ENCODE data around the gene UBE2C.

UBE2C gene

GRCh38 chr20:45798935-45799642 is 13.4 kb upstream of the UBE2C start:
- peaks cover 11% of the 10 kb centered on the region for H3K36me3 ChIP-seq (ENCODE audit: control insufficient read depth, insufficient read depth, low read length)
- H3K23ac ChIP-seq (ENCODE audit: low read length), result no peak overlapping the region
- no peak overlapping the region for H3K56ac ChIP-seq (ENCODE audit: low read length)
- no peaks in the 10 kb centered on the region for H3K4me1 ChIP-seq (ENCODE audit: control insufficient read depth, low read depth, low read length)
- no peak overlapping the region for H2BK15ac ChIP-seq (replicated peaks; ENCODE audit: low read depth)
- no peak overlapping the region for H3K4me2 ChIP-seq (ENCODE audit: low read length)
- no peaks in the 10 kb centered on the region for H3K27me3 ChIP-seq (ENCODE audit: insufficient read depth, low read length, poor library complexity)
- H4K5ac ChIP-seq (ENCODE audit: low read length), result no peak overlapping the region
- peak; percentile 71 for DNase-seq
- H3K4me3 ChIP-seq (ENCODE audit: low read length), result no peak overlapping the region
- no peak overlapping the region for H3K27ac ChIP-seq (ENCODE audit: low read depth, low read length)
- no peak overlapping the region for H2BK120ac ChIP-seq (ENCODE audit: low read depth, low read length)
- H4K8ac ChIP-seq (ENCODE audit: low read depth, low read length), result no peak overlapping the region
- no peak overlapping the region for H2AK5ac ChIP-seq (ENCODE audit: low read length)
- H3K79me2 ChIP-seq (ENCODE audit: control insufficient read depth, insufficient read depth, low read length), result no peaks in the 10 kb centered on the region
- no peak overlapping the region for H3K18ac ChIP-seq (ENCODE audit: low read length)
- no peak overlapping the region for H3K9ac ChIP-seq (ENCODE audit: low read length)
- no CpG with 5 or more reads among the region's 4 CpGs for WGBS (ENCODE audit: extremely low coverage, insufficient coverage, low lambda C conversion rate)
- no peak overlapping the region for H2BK5ac ChIP-seq (ENCODE audit: low read length)
- no peaks in the 10 kb centered on the region for H3K79me1 ChIP-seq (ENCODE audit: low read length)
- no peak overlapping the region for H3K4ac ChIP-seq (ENCODE audit: low read depth, low read length)

- Histone ChIP-seq H3K27ac (ENCODE audit: low read depth, low read length) (no peak overlapping the region), H3K4ac (ENCODE audit: low read depth, low read length) (no peak overlapping the region), H3K36me3 (ENCODE audit: control insufficient read depth, insufficient read depth, low read length) (peaks cover 10% of the 10 kb centered on the region), H4K5ac (ENCODE audit: low read length) (no peak overlapping the region), H3K18ac (ENCODE audit: low read length) (no peak overlapping the region), H3K27me3 (ENCODE audit: insufficient read depth, low read length, poor library complexity) (no peaks in the 10 kb centered on the region), H3K79me1 (ENCODE audit: low read length) (no peaks in the 10 kb centered on the region), H3K79me2 (ENCODE audit: control insufficient read depth, insufficient read depth, low read length) (no peaks in the 10 kb centered on the region), H3K9ac (ENCODE audit: low read length) (no peak overlapping the region), H4K8ac (ENCODE audit: low read depth, low read length) (no peak overlapping the region), H3K23ac (ENCODE audit: low read length) (no peak overlapping the region), H2BK15ac (replicated peaks; ENCODE audit: low read depth) (no peak overlapping the region), H2AK5ac (ENCODE audit: low read length) (no peak overlapping the region), H2BK120ac (ENCODE audit: low read depth, low read length) (no peak overlapping the region), H3K4me1 (ENCODE audit: control insufficient read depth, low read depth, low read length) (no peaks in the 10 kb centered on the region), H3K4me2 (ENCODE audit: low read length) (no peak overlapping the region), H3K56ac (ENCODE audit: low read length) (no peak overlapping the region), H2BK5ac (ENCODE audit: low read length) (no peak overlapping the region), H3K4me3 (ENCODE audit: low read length) (no peak overlapping the region)
- no CpG with 5 or more reads among the region's 7 CpGs for WGBS (ENCODE audit: extremely low coverage, insufficient coverage, low lambda C conversion rate)
- DNase-seq, result no peak
Observed at GRCh38 chr20:45801851-45802250, 10.6 kb upstream of the UBE2C start.

- H3K4me1 ChIP-seq (ENCODE audit: control insufficient read depth, low read depth, low read length), result peaks cover under 1% of the 10 kb centered on the region
- DNase-seq, result no peak
- H3K4me2 ChIP-seq (ENCODE audit: low read length), result no peak overlapping the region
- H3K9ac ChIP-seq (ENCODE audit: low read length), result no peak overlapping the region
- H3K27ac ChIP-seq (ENCODE audit: low read depth, low read length), result no peak overlapping the region
- H3K56ac ChIP-seq (ENCODE audit: low read length), result no peak overlapping the region
- no peak overlapping the region for H2BK15ac ChIP-seq (replicated peaks; ENCODE audit: low read depth)
- no peak overlapping the region for H2BK120ac ChIP-seq (ENCODE audit: low read depth, low read length)
- no peak overlapping the region for H3K4me3 ChIP-seq (ENCODE audit: low read length)
- no peak overlapping the region for H4K5ac ChIP-seq (ENCODE audit: low read length)
- no peak overlapping the region for H4K8ac ChIP-seq (ENCODE audit: low read depth, low read length)
- no CpG with 5 or more reads among the region's 8 CpGs for WGBS (ENCODE audit: extremely low coverage, insufficient coverage, low lambda C conversion rate)
- H3K36me3 ChIP-seq (ENCODE audit: control insufficient read depth, insufficient read depth, low read length), result peaks cover 11% of the 10 kb centered on the region
- no peak overlapping the region for H3K18ac ChIP-seq (ENCODE audit: low read length)
- no peak overlapping the region for H3K4ac ChIP-seq (ENCODE audit: low read depth, low read length)
- H3K27me3 ChIP-seq (ENCODE audit: insufficient read depth, low read length, poor library complexity), result no peaks in the 10 kb centered on the region
- H2BK5ac ChIP-seq (ENCODE audit: low read length), result no peak overlapping the region
- H3K23ac ChIP-seq (ENCODE audit: low read length), result no peak overlapping the region
- no peak overlapping the region for H2AK5ac ChIP-seq (ENCODE audit: low read length)
- H3K79me2 ChIP-seq (ENCODE audit: control insufficient read depth, insufficient read depth, low read length), result peaks cover 21% of the 10 kb centered on the region
- peaks cover 8% of the 10 kb centered on the region for H3K79me1 ChIP-seq (ENCODE audit: low read length)
Observed at GRCh38 chr20:45810191-45810970, 2.1 kb upstream of the UBE2C start.

- no peak overlapping the region for H4K5ac ChIP-seq (ENCODE audit: low read length)
- H3K23ac ChIP-seq (ENCODE audit: low read length), result peak overlapping the region; percentile 75
- peak overlapping the region; percentile 99 for H2AK5ac ChIP-seq (ENCODE audit: low read length)
- peak overlapping the region; percentile 72 for H3K18ac ChIP-seq (ENCODE audit: low read length)
- peak overlapping the region; percentile 100 for H3K4me3 ChIP-seq (ENCODE audit: low read length)
- peaks cover 4% of the 10 kb centered on the region for H3K4me1 ChIP-seq (ENCODE audit: control insufficient read depth, low read depth, low read length)
- no CpG with 5 or more reads among the region's 11 CpGs for WGBS (ENCODE audit: extremely low coverage, insufficient coverage, low lambda C conversion rate)
- peaks cover 12% of the 10 kb centered on the region for H3K79me1 ChIP-seq (ENCODE audit: low read length)
- H3K9ac ChIP-seq (ENCODE audit: low read length), result peak overlapping the region; percentile 100
- H3K4ac ChIP-seq (ENCODE audit: low read depth, low read length), result peak overlapping the region; percentile 76
- no peak overlapping the region for H2BK120ac ChIP-seq (ENCODE audit: low read depth, low read length)
- no peak for DNase-seq
- peak overlapping the region; percentile 60 for H3K4me2 ChIP-seq (ENCODE audit: low read length)
- H3K27ac ChIP-seq (ENCODE audit: low read depth, low read length), result peak overlapping the region; percentile 45
- peak overlapping the region; percentile 99 for H3K56ac ChIP-seq (ENCODE audit: low read length)
- peaks cover 23% of the 10 kb centered on the region for H3K79me2 ChIP-seq (ENCODE audit: control insufficient read depth, insufficient read depth, low read length)
- peaks cover 18% of the 10 kb centered on the region for H3K36me3 ChIP-seq (ENCODE audit: control insufficient read depth, insufficient read depth, low read length)
- H2BK5ac ChIP-seq (ENCODE audit: low read length), result peak overlapping the region; percentile 78
- H4K8ac ChIP-seq (ENCODE audit: low read depth, low read length), result no peak overlapping the region
- H3K27me3 ChIP-seq (ENCODE audit: insufficient read depth, low read length, poor library complexity), result no peaks in the 10 kb centered on the region
- H2BK15ac ChIP-seq (replicated peaks; ENCODE audit: low read depth), result no peak overlapping the region
Observed at GRCh38 chr20:45813006-45813340, 529 bp downstream of the UBE2C start.

GRCh38 chr20:45813489-45813888 is 1.0 kb downstream of the UBE2C start:
- peaks cover 18% of the 10 kb centered on the region for H3K36me3 ChIP-seq (ENCODE audit: control insufficient read depth, insufficient read depth, low read length)
- H3K4me2 ChIP-seq (ENCODE audit: low read length), result peak overlapping the region; percentile 60
- H3K79me2 ChIP-seq (ENCODE audit: control insufficient read depth, insufficient read depth, low read length), result peaks cover 23% of the 10 kb centered on the region
- peak overlapping the region; percentile 76 for H3K4ac ChIP-seq (ENCODE audit: low read depth, low read length)
- H3K4me3 ChIP-seq (ENCODE audit: low read length), result peak overlapping the region; percentile 100
- peak overlapping the region; percentile 99 for H3K56ac ChIP-seq (ENCODE audit: low read length)
- H3K27me3 ChIP-seq (ENCODE audit: insufficient read depth, low read length, poor library complexity), result no peaks in the 10 kb centered on the region
- peaks cover 5% of the 10 kb centered on the region for H3K4me1 ChIP-seq (ENCODE audit: control insufficient read depth, low read depth, low read length)
- no CpG with 5 or more reads among the region's 7 CpGs for WGBS (ENCODE audit: extremely low coverage, insufficient coverage, low lambda C conversion rate)
- no peak for DNase-seq
- peak overlapping the region; percentile 100 for H3K9ac ChIP-seq (ENCODE audit: low read length)
- H3K27ac ChIP-seq (ENCODE audit: low read depth, low read length), result no peak overlapping the region
- peaks cover 12% of the 10 kb centered on the region for H3K79me1 ChIP-seq (ENCODE audit: low read length)
- no peak overlapping the region for H4K5ac ChIP-seq (ENCODE audit: low read length)
- H3K23ac ChIP-seq (ENCODE audit: low read length), result no peak overlapping the region
- no peak overlapping the region for H4K8ac ChIP-seq (ENCODE audit: low read depth, low read length)
- H3K18ac ChIP-seq (ENCODE audit: low read length), result no peak overlapping the region
- H2BK120ac ChIP-seq (ENCODE audit: low read depth, low read length), result no peak overlapping the region
- H2AK5ac ChIP-seq (ENCODE audit: low read length), result no peak overlapping the region
- no peak overlapping the region for H2BK15ac ChIP-seq (replicated peaks; ENCODE audit: low read depth)
- H2BK5ac ChIP-seq (ENCODE audit: low read length), result no peak overlapping the region
